Measurements from ENCODE around the gene IGLL5.

The IGLL5 gene

DNA sequence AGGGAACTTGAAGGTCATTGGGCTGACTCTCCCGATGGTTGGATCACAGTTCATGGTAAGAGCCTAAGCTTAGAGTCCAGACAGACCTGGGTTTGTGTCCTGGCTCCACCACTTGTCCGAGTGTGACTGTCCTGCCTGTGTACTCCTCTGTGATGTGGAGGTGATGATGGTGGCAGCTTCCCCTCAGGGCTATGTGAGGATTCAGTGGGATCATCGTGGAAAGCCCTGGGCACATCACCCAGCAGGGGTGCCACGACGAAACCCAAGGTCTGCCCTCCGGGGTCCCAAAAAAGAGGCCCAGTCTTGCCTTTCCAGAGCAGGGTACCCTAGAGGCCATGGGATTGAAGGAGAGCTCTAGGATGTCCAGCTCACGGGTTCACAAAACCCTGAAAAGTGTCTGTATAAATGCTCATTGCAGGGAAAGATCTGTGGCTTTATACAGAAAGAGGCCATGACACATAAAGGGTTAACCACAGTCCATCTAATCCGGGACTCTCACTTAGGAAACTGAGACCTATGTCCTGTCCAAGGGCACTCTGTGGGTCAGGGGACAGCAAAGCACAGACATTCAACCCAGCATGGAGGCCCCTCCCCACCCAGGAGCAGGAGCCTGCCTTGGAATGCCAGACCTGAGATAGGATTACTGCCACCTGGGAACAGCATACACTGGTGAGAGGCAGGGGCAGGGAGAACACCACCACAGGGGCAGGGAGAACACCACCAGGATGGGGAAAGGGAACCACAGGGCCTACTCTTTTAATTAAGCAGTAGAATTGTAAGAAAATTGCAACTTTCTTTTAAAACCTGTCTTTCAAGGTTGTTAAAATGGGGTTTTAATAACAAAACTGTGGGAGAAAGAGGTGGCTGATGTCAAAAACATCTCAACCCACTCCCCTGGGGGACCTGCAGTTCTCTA is 51.3 kb downstream of the IGLL5 start:
- no peak for DNase-seq (ENCODE audit: low spot score)

DNA sequence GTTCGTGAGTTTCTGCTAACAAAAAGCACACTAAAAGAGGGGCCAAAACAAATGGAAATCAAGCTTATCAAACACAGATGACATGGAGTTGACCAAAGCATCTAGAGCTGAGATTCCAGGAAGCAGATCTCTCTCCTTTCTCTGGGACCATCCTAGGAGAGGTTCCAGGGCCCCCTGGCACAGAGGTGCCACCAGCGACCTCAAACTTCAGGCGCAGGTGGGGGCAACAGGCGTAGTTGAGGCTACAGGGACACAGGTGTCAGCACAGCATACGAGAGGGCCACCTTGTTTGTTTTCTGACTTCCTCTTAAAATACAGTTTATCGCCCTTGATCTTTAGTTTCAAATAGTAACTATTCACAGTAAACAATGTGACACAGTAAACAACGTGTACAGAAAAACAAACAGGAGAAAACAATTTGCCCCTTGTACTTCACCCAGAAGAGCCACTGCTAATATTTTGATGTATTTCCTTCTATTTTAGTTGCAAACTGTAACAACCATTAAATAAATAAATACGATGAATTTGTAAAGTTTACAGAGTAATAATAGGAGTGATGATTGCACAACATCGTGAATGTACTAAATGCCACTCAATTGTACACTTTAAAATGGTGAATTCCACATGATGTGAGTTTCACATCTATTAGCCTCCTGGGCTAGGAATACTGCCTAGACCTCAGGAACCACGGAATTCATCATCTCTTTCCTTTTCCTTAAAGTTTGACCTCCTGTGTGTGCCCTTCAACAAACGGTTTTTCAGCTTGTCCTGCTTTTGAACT is 52.2 kb downstream of the IGLL5 start:
- no peak for DNase-seq (ENCODE audit: low spot score)

GRCh38 chr22:22940961-22941605 is 53.5 kb downstream of the IGLL5 start:
- no peak for DNase-seq (ENCODE audit: low spot score)

DNA sequence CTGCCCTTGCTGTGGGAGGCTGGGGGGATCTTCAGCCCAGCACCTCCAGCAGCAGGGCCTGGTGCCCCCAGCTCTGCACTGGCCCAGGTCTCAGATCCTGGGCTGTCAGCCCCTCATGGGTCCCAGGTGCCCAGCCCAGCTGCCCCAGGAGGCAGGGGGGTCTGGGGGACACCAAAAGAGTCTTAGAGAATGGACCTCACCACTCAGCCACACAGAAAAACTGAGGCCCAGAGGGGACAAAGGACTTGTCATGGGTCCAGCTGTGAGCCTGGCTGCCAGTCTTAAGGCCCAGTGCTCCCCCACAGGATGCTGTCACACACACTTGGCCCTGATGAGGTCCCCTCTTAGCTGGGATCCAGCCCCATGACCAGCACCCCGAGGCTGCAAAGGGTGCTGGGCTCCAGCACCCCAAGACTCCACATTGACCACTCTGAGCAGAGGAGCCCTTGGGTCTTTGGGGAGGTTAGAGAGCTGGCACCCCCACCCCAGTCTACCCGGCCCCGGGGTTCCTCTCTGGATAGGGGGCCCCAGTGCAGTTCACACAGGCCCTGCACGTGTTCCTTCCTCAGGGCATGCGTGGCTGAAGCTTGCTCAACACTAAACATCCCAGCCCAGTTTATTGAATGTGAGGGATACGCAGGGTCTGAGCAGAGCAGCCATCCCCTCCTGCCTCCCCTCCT is 54.4 kb downstream of the IGLL5 start:
- DNase-seq (ENCODE audit: low spot score): no peak

GRCh38 chr22:22942511-22943329 is 55.1 kb downstream of the IGLL5 start:
- peak; percentile 65 for DNase-seq (ENCODE audit: low spot score)

GRCh38 chr22:22943521-22944267 is 56.1 kb downstream of the IGLL5 start:
- no peak for DNase-seq (ENCODE audit: low spot score)

DNA sequence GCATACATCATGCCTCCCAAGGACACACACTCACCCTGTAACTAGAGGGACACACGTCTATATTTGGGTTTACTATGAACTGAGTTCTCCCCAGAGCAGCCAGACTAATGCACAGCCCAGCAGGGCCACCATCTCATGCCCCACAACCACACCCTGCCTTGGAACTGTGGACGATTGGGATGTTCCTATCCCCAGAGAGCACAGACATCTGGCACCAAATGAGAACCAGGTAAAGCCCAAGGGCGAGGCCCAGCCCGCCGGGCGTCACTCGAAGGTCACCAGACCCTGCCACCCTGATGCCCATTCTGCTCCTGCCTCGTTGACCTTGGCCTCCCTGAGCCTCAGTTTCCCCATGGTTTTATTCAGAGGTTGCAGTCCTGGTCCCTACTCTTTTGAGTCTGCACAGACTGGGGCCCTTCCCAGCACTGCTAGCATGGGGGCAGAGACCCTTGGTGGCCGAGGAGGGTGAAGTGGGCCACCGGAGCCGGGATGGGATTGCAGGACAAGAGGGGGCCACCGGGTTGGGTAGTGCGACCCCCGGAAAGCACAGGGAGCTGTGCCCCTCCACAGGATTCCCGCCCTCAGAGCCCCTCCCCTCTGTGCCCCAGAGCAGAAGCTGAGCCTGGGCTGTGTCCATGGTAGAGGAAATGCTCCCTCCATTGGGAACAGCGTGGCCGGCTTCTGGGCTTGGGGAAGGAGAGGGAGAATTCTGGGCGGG is 56.8 kb downstream of the IGLL5 start:
- peak; percentile 2 for DNase-seq (ENCODE audit: low spot score)

- peak; percentile 3 for DNase-seq (ENCODE audit: low spot score)
Measured at GRCh38 chr22:22945195-22945594, 57.6 kb downstream of the IGLL5 start.
